K562 (cell line): ENCODE results near the gene GLDN. TPM values are rescaled to one million over a fixed set of nuclear protein-coding genes. Genes with fewer than 3 reads are reported as not detected.

ENCODE experiments used
- ATAC-seq: fragments of 200-7000 bp; cut with Tn5 transposase; 3 replicates; pipeline ENCODE4 v1.9.1; 2020; ENCODE audit warnings: moderate library complexity
- BruUV-seq: library from RNA; stranded (reverse); fragments of 400-500 nt; replicated peaks from 2 replicates; lab custom pipeline; 2021; lab: Mats Ljungman, UMichigan
- CTCF ChIA-PET: fragments of 300-600 bp; formaldehyde crosslinking; extraction: SDS; loops from one replicate; lab custom pipeline; 2021; ENCODE audit warnings: low intra/inter-chr PET ratio; lab: Yijun Ruan, JAX
- POLR2A ChIA-PET: fragments of 300-600, 350-650 bp; sonication (Branson Sonifier 250); formaldehyde crosslinking; extraction: SDS; loops from one replicate; lab custom pipeline; 2021; ENCODE audit warnings: antibody characterized with exemption, inconsistent platforms; lab: Yijun Ruan, JAX
- DNase-seq, 4 experiments: peaks; one replicate each; pipeline versions ENCODE4 v3.0.0 to v3.0.0-alpha.2; 2011 to 2018; ENCODE audit warnings: low spot score in 3 of 4, mixed read lengths in 3 of 4; ENCODE audit errors: extremely low read depth in 1 of 4
- FAIRE-seq: peaks from 2 replicates; lab custom pipeline; 2011; peaks lifted over from hg19 to GRCh38; lab: Jason Lieb, UNC
- H2AFZ ChIP-seq: 2 replicates; pipeline ENCODE4 v1.6.0; 2011; ENCODE audit warnings: low read depth, low read length, control low read depth, inconsistent platforms
- H3K27ac ChIP-seq: fragments of 200-600 bp; 3 replicates; pipeline ENCODE4 v1.8.0; 2011; ENCODE audit warnings: low read depth, mild to moderate bottlenecking, control low read depth, inconsistent platforms, low read length, moderate library complexity, mixed read lengths; ENCODE audit errors: extremely low read depth
- H3K27me3 ChIP-seq, 2 experiments: fragments of 300-600 bp in 1 of 2; 2 replicates in 1 of 2; 3 replicates in 1 of 2; pipeline versions ENCODE4 v1.6.0 to v1.8.0; 2011; ENCODE audit warnings: inconsistent platforms in 2 of 2, low read length in 2 of 2, mild to moderate bottlenecking in 1 of 2, mixed read lengths in 1 of 2, moderate library complexity in 1 of 2; ENCODE audit not compliant: control insufficient read depth in 2 of 2, insufficient read depth in 2 of 2
- H3K36me3 ChIP-seq: fragments of 300-600 bp; 3 replicates; pipeline ENCODE4 v1.8.0; 2011; ENCODE audit warnings: mild to moderate bottlenecking, low read length, inconsistent platforms; ENCODE audit not compliant: control insufficient read depth, insufficient read depth
- H3K4me1 ChIP-seq, 2 experiments: fragments of 200-600 bp in 1 of 2; replicated peaks in 1 of 2; 2 replicates in 1 of 2; 3 replicates in 1 of 2; pipeline versions ENCODE4 v1.5.1 to v1.8.0; 2011; ENCODE audit warnings: inconsistent platforms in 2 of 2, low read length in 2 of 2, mild to moderate bottlenecking in 1 of 2, mixed read lengths in 1 of 2, moderate library complexity in 1 of 2; ENCODE audit not compliant: control insufficient read depth in 2 of 2, insufficient read depth in 2 of 2
- H3K4me2 ChIP-seq: 2 replicates; pipeline ENCODE4 v1.6.1; 2011; ENCODE audit warnings: low read length, control low read depth, inconsistent platforms, mixed read lengths; ENCODE audit not compliant: insufficient read depth
- H3K4me3 ChIP-seq: fragments of 200-600 bp; sonication (generic), shearing (Covaris generic); 2 replicates; pipeline ENCODE4 v1.5.1; 2016; ENCODE audit warnings: control low read depth, inconsistent platforms
- H3K79me2 ChIP-seq: fragments of 200-600 bp; 3 replicates; pipeline ENCODE4 v1.8.0; 2011; ENCODE audit warnings: low read length, inconsistent platforms; ENCODE audit not compliant: control insufficient read depth, insufficient read depth
- H3K9ac ChIP-seq, 2 experiments: 2 replicates each; pipeline versions ENCODE4 v1.6.0 to v1.6.1; 2011; ENCODE audit warnings: low read depth in 2 of 2, low read length in 2 of 2, control low read depth in 1 of 2, inconsistent platforms in 1 of 2, mild to moderate bottlenecking in 1 of 2, mixed read lengths in 1 of 2; ENCODE audit not compliant: insufficient read depth in 1 of 2
- H3K9me1 ChIP-seq: one replicate; pipeline ENCODE4 v1.6.0; 2011; ENCODE audit warnings: inconsistent platforms, mild to moderate bottlenecking, low read length, moderate library complexity; ENCODE audit not compliant: control insufficient read depth, insufficient read depth
- H3K9me3 ChIP-seq: replicated peaks from 2 replicates; pipeline ENCODE4 v1.5.1; 2011; ENCODE audit warnings: low read depth, low read length, inconsistent platforms; ENCODE audit not compliant: control insufficient read depth, insufficient read depth
- H4K20me1 ChIP-seq: replicated peaks from 2 replicates; pipeline ENCODE4 v1.6.1; 2011; ENCODE audit warnings: low read length, inconsistent platforms, mixed read lengths; ENCODE audit not compliant: control insufficient read depth, insufficient read depth
- NFIC ChIP-seq: fragments of 450-650 bp; IDR thresholded peaks from 2 replicates; pipeline ENCODE4 v1.6.1; 2017; ENCODE audit warnings: mild to moderate bottlenecking, inconsistent platforms
- SFPQ ChIP-seq: fragments of 200-400 bp; formaldehyde crosslinking; IDR thresholded peaks from 2 replicates; pipeline ENCODE4 v1.6.1; 2017; ENCODE audit warnings: mild to moderate bottlenecking, low read depth, low read length, moderate library complexity
- WGBS: fragments of 100-300 bp; shearing (Covaris generic); methylation state at CpG from one replicate; pipeline ENCODE4 v1.1.6; 2016; ENCODE audit warnings: low coverage, mixed read lengths; ENCODE audit not compliant: insufficient coverage; ENCODE audit errors: missing lambda C conversion rate; 5-methylcytosine and 5-hydroxymethylcytosine counted together
- in situ Hi-C: fragments of 300-500 bp; cut with MboI; formaldehyde crosslinking; loops from 4 replicates; pipeline ENCODE4 v1.15.0; 2018; ENCODE audit warnings: inconsistent platforms, mixed read lengths
- intact Hi-C: fragments of 100-400 bp; cut with micrococcal nuclease; formaldehyde crosslinking; loops from 2 replicates; pipeline ENCODE4 v1.14.2; 2022
- polyA plus RNA-seq, 8 experiments: library from polyadenylated mRNA; depleted of rRNA in 4 of 8; stranded (reverse) in 5 of 8; unstranded in 3 of 8; fragments of >200 nt; fragmentation: Nextera tagmentation in 2 of 8; fragmentation: Illumina TruSeq in 1 of 8; extraction: Ambion mirVana in 2 of 8; extraction: Trizol in 1 of 8; gene quantifications; 2 replicates each; pipeline versions ENCODE4 v1.2.1 to v1.2.3, GENCODE V29; 2011 to 2014; ENCODE audit warnings: inconsistent platforms in 1 of 8, missing spikeins in 1 of 8
- total RNA-seq, 7 experiments: library from RNA; depleted of rRNA in 6 of 7; stranded (reverse); fragments of >200 nt in 6 of 7; fragmentation: Illumina TruSeq in 2 of 7; extraction: Trizol in 2 of 7; gene quantifications; 2 replicates each; pipeline versions ENCODE4 v1.2.1 to v1.2.3, GENCODE V29; 2011 to 2021; ENCODE audit warnings: low replicate concordance in 1 of 7

Gene GLDN
- total and polyA plus RNA-seq, 9 of the 15 experiments (the other 6 are each of a cell fraction or from before 2014, with no cell fraction given): 0.05 to 0.33 (median 0.18) TPM

- no peak overlapping the region for H3K4me2 ChIP-seq
- ChIA-PET CTCF (interaction anchor here (0.9 to 2.4 kb wide), 5 partner anchors 18 to 238 kb away, joined by 3 to 7 read pairs (median 5); no protein-coding TSS in a partner anchor), POLR2A (interaction anchor here (0.6 to 0.8 kb wide), 2 partner anchors 8 to 68 kb away, joined by 3 to 4 read pairs; no protein-coding TSS in a partner anchor)
- in situ Hi-C loops (no loop called here), intact Hi-C loops (loop anchor here (5.0 kb wide), 1 partner anchor 246 kb away; no protein-coding TSS in a partner anchor)
- no peaks in the 10 kb centered on the region for H3K4me1 ChIP-seq
- no peak overlapping the region for H2AFZ ChIP-seq
- ATAC-seq (no peak), DNase-seq (no peak), FAIRE-seq (no peak)
- no peaks in the 10 kb centered on the region for H3K79me2 ChIP-seq
- no peak overlapping the region for H3K27ac ChIP-seq
- H4K20me1 ChIP-seq: no peaks in the 10 kb centered on the region
- H3K9me3 ChIP-seq: no peaks in the 10 kb centered on the region
- no peak overlapping the region for H3K9ac ChIP-seq
- no peaks in the 10 kb centered on the region for H3K9me1 ChIP-seq
- peaks cover 40 to 41% of the 10 kb centered on the region in 2 experiments for H3K27me3 ChIP-seq
- no TSS peak for BruUV-seq
- TF ChIP-seq SFPQ (no peak), NFIC (no peak)
- 2% methylated on average over 7 of the region's 7 CpGs for WGBS
- H3K4me3 ChIP-seq: no peak overlapping the region
- H3K36me3 ChIP-seq: no peaks in the 10 kb centered on the region
These were observed 59.8 kb downstream of the GLDN start for GRCh38 chr15:51401051-51401780.
